T-helper 1 cell treated with Interleukin-12 subunit alpha and Interleukin-12 subunit beta and Interleukin-4 antibody, amounts not matched to agents 30 μg/mL and 1 μg/mL, for 36 hours (primary cell): ENCODE results near the gene PLEK2.

Experiments used
- H3K27ac Mint-ChIP-seq: one replicate; pipeline ENCODE4 v1.8.0; 2021; ENCODE audit warnings: mild to moderate bottlenecking, mixed read lengths
- H3K27me3 Mint-ChIP-seq: one replicate; pipeline ENCODE4 v1.8.0; 2021; ENCODE audit warnings: low read depth, mixed read lengths
- H3K36me3 Mint-ChIP-seq: one replicate; pipeline ENCODE4 v1.8.0; 2021; ENCODE audit warnings: low read depth, mixed read lengths
- H3K4me1 Mint-ChIP-seq: one replicate; pipeline ENCODE4 v1.8.0; 2021; ENCODE audit warnings: low read depth, mixed read lengths
- H3K4me3 Mint-ChIP-seq: one replicate; pipeline ENCODE4 v1.8.0; 2021; ENCODE audit warnings: mild to moderate bottlenecking, moderate library complexity, mixed read lengths
- H3K9me3 Mint-ChIP-seq: one replicate; pipeline ENCODE4 v1.8.0; 2021; ENCODE audit warnings: mixed read lengths

PLEK2 gene

GRCh38 chr14:67440513-67440912, 28.5 kb upstream of the PLEK2 start:
- H3K4me3 Mint-ChIP-seq = no peak overlapping the region
- H3K4me1 Mint-ChIP-seq = no peaks in the 10 kb centered on the region
- no peaks in the 10 kb centered on the region for H3K36me3 Mint-ChIP-seq

GRCh38 chr14:67438969-67439368, 27.0 kb upstream of the PLEK2 start:
- H3K9me3 Mint-ChIP-seq = no peaks in the 10 kb centered on the region
- H3K4me3 Mint-ChIP-seq = no peak overlapping the region
- H3K27ac Mint-ChIP-seq = no peak overlapping the region
- peaks cover 40% of the 10 kb centered on the region for H3K27me3 Mint-ChIP-seq
- H3K4me1 Mint-ChIP-seq = no peaks in the 10 kb centered on the region
- H3K36me3 Mint-ChIP-seq = no peaks in the 10 kb centered on the region

More at GRCh38 chr14:67440513-67440912, 28.5 kb upstream of the PLEK2 start:
- Mint-ChIP-seq H3K27ac (no peak overlapping the region), H3K27me3 (peaks cover 37% of the 10 kb centered on the region), H3K9me3 (no peaks in the 10 kb centered on the region)

GRCh38 chr14:67436006-67436866, 24.3 kb upstream of the PLEK2 start:
- H3K4me3 Mint-ChIP-seq = no peak overlapping the region
- H3K9me3 Mint-ChIP-seq = no peaks in the 10 kb centered on the region
- H3K27ac Mint-ChIP-seq = no peak overlapping the region
- no peaks in the 10 kb centered on the region for H3K36me3 Mint-ChIP-seq
- H3K4me1 Mint-ChIP-seq = no peaks in the 10 kb centered on the region
- H3K27me3 Mint-ChIP-seq = peaks cover 42% of the 10 kb centered on the region

GRCh38 chr14:67435603-67436002, 23.6 kb upstream of the PLEK2 start:
- H3K27me3 Mint-ChIP-seq = peaks cover 45% of the 10 kb centered on the region
- no peak overlapping the region for H3K4me3 Mint-ChIP-seq
- no peak overlapping the region for H3K27ac Mint-ChIP-seq
- H3K36me3 Mint-ChIP-seq = no peaks in the 10 kb centered on the region
- H3K4me1 Mint-ChIP-seq = no peaks in the 10 kb centered on the region
- no peaks in the 10 kb centered on the region for H3K9me3 Mint-ChIP-seq

DNA sequence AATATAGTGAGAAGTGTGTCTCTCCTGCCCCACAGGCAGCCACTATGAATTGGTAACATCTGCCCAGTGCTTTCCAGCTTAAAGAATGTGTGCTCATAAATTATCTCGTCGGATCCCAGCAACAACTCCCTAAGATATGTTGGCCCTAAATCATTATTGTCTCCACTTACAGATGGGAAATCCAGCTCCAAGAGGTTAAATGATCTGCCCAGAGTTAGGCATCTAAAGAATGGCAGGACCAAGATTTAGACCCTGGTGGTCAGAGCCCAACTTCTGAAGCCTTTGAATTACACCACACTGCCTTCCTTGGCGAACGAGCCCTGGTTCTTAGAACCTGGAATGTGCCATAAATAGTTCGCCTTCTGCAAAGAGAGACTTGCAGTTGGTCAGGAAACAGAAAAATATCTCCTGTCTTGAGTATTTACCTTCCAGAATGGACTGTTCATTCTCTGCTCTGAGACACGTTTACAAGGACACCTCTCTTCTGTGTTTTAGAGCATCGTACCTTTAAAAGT, 20.1 kb upstream of the PLEK2 start:
- no peaks in the 10 kb centered on the region for H3K9me3 Mint-ChIP-seq
- H3K4me3 Mint-ChIP-seq = no peak overlapping the region
- H3K36me3 Mint-ChIP-seq = no peaks in the 10 kb centered on the region
- H3K4me1 Mint-ChIP-seq = no peaks in the 10 kb centered on the region
- peaks cover 39% of the 10 kb centered on the region for H3K27me3 Mint-ChIP-seq
- no peak overlapping the region for H3K27ac Mint-ChIP-seq

DNA sequence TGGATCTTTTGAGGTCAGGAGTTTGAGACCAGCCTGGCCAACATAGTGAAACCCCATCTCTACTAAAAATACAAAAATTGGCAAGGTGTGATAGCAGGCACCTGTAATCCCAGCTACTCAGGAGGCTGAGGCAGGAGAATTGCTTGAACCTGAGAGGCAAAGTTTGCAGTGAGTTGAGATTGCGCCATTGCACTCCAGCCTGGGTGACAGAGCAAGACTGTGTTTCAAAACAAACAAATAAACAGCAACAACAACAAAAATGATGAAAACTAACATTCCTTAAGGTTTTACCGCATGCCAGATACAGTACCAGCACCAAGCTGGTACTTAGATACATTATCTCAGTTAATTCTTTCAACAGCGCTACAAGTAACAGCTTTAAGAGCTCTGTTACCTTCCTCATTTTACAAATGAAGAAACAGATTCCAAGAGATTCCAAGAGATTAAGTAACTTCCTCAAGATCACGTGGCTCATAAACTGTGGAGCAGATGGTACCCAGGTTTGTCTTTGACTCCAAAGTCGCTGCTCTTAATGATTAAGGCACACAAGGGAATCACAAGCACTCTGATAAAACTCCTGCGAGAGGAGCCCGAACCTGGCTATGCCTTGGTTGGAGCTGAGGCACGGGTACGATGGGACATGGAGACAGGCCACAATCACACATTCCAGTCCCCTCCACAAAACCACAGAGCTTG, 17.7 kb upstream of the PLEK2 start:
- H3K4me3 Mint-ChIP-seq = no peak overlapping the region
- H3K27me3 Mint-ChIP-seq = peaks cover 45% of the 10 kb centered on the region
- no peaks in the 10 kb centered on the region for H3K4me1 Mint-ChIP-seq
- H3K9me3 Mint-ChIP-seq = no peaks in the 10 kb centered on the region
- H3K36me3 Mint-ChIP-seq = no peaks in the 10 kb centered on the region
- no peak overlapping the region for H3K27ac Mint-ChIP-seq

DNA sequence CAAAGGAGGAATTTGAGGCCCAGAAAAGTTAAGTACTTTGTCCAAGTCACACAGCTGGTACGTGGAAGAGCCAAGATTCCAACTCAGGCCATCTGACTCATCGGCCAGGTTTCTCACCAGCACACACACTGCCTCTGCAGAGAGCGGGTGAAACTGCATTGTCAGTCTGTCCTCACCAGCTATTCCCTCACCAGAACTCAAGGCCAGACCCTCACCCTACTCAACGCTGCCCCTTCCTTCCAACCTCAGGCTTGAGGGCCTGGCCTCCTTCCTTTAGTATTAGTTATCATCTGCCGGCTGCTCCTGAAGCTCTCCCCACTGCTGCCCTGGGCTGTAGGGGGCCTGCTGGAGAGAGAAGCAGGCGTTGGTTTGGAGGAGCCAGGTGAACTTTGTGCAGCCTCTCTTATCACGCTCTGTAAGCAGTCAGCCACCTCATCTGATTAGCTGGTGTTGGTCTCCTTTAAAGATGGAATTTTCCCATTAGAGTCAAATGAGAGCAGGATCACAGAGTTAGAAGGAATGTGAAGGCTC, 16.6 kb upstream of the PLEK2 start:
- no peaks in the 10 kb centered on the region for H3K9me3 Mint-ChIP-seq
- peaks cover 41% of the 10 kb centered on the region for H3K27me3 Mint-ChIP-seq
- H3K4me1 Mint-ChIP-seq = no peaks in the 10 kb centered on the region
- H3K4me3 Mint-ChIP-seq = no peak overlapping the region
- no peak overlapping the region for H3K27ac Mint-ChIP-seq
- no peaks in the 10 kb centered on the region for H3K36me3 Mint-ChIP-seq

DNA sequence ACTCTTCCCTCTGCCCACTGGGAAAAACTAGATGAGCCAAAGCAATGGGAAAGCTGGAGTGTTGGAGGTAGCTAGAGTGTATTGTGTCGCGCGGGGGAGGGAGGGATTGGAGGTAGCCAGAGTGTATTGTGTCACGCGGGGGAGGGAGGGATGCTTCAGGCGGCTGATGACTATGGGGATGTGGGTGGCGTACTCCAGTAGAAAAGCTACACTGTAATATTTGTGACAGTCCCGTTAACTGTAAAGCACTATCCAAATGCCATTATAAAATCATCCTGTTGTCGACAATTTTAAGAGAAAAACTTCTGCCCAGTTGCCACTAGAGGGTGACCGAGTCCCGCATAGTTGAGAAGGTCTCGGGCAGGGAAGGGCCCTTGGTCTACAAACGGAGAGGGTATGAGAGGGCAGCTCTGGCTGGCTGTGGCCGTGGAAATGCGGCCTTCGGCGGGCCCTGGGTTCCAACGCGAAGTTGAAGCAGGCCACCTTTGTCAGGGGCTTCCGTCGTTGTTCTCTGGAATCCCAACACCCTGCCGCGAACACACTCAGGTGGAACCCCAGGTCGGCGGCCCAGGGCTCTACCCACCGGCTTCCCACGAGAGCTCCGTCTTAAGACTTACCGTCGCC, 15.1 kb upstream of the PLEK2 start:
- Mint-ChIP-seq H3K4me3 (no peak overlapping the region), H3K27ac (no peak overlapping the region), H3K36me3 (no peaks in the 10 kb centered on the region), H3K27me3 (peaks cover 34% of the 10 kb centered on the region), H3K4me1 (no peaks in the 10 kb centered on the region), H3K9me3 (no peaks in the 10 kb centered on the region)

DNA sequence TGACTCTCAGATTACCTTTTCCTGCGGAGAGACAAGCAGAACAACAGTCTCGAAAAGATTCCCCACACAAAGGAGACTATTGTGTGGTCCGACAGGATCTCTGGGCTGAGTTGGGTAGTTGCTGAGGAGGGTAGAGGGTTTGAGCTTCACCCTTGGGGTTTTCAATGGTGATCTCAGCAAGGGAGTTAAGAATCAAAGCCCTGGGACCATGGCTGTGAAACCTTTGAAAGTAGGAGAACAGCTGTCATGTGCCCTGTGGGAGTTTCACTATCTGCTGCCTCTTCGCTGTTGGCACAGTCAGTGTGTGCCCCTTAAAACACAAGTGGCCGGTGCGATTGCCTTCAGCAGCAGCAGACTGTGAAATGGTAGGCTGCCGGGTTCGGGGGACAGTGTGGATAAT, 14.2 kb upstream of the PLEK2 start:
- Mint-ChIP-seq H3K27me3 (peaks cover 36% of the 10 kb centered on the region), H3K36me3 (no peaks in the 10 kb centered on the region), H3K27ac (no peak overlapping the region), H3K4me3 (no peak overlapping the region), H3K4me1 (no peaks in the 10 kb centered on the region), H3K9me3 (no peaks in the 10 kb centered on the region)

DNA sequence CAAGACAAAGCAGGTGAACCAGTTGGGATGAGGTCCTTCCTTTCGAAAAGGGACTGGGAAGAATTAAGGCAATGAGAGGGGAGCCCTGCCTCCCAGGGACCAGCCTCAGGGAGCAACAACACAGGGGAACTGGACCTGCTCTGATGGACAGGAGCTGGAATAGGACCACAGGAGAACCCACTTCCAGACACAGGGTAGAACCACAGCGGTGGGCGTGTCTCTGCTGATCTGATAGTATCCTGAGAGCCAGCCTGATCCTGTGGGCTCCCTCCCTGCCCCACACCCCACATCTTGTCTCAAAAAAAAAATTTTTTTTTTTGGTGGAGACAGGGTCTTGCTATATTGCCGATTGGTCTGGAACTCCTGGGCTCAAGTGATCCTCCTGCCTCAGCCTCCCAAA, 13.6 kb upstream of the PLEK2 start:
- no peaks in the 10 kb centered on the region for H3K9me3 Mint-ChIP-seq
- no peak overlapping the region for H3K4me3 Mint-ChIP-seq
- no peaks in the 10 kb centered on the region for H3K36me3 Mint-ChIP-seq
- no peak overlapping the region for H3K27ac Mint-ChIP-seq
- H3K27me3 Mint-ChIP-seq = peaks cover 35% of the 10 kb centered on the region
- no peaks in the 10 kb centered on the region for H3K4me1 Mint-ChIP-seq

DNA sequence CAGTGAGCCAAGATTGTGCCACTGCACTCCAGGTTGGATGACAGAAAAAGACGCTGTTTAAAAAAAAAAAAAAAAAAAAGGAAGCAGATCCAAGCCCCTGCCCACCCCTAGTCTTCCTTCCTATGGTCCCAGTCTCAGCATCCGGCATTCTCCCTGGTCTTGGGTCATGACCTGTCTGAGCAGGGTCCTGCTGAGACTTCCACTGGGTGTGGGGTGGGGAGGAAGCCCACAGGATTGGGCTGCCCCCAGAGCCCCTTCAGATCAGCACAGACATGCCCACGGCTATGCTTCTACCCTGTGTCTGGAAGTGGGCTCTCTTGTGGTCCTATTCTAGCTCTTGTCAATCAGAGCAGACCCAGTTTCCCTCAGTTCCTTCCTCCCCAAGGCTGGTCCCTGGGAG, 12.6 kb upstream of the PLEK2 start:
- Mint-ChIP-seq H3K27me3 (peaks cover 31% of the 10 kb centered on the region), H3K4me1 (no peaks in the 10 kb centered on the region), H3K9me3 (no peaks in the 10 kb centered on the region), H3K36me3 (no peaks in the 10 kb centered on the region), H3K27ac (no peak overlapping the region), H3K4me3 (no peak overlapping the region)

GRCh38 chr14:67423424-67423823, 11.5 kb upstream of the PLEK2 start:
- Mint-ChIP-seq H3K9me3 (no peaks in the 10 kb centered on the region), H3K36me3 (no peaks in the 10 kb centered on the region), H3K4me3 (no peak overlapping the region), H3K27me3 (peaks cover 31% of the 10 kb centered on the region), H3K27ac (no peak overlapping the region), H3K4me1 (no peaks in the 10 kb centered on the region)

- Mint-ChIP-seq H3K4me1 (no peaks in the 10 kb centered on the region), H3K4me3 (no peak overlapping the region), H3K27me3 (peaks cover 26% of the 10 kb centered on the region), H3K9me3 (no peaks in the 10 kb centered on the region), H3K27ac (no peak overlapping the region), H3K36me3 (no peaks in the 10 kb centered on the region)
Observed at GRCh38 chr14:67421356-67422224, 9.6 kb upstream of the PLEK2 start.
